GM23338 (cell line): Measurements from ENCODE around the gene OR2H1. TPM values are rescaled to one million over a fixed set of nuclear protein-coding genes. Genes with fewer than 3 reads are reported as not detected.

Experiments
- ATAC-seq: fragments of 200-7000 bp; cut with Tn5 transposase; 3 replicates; pipeline ENCODE4 v1.9.1; 2020
- DNase-seq: peaks from one replicate; pipeline ENCODE4 v3.0.0-alpha.2; 2015; ENCODE audit warnings: low spot score
- H2AFZ ChIP-seq: fragments of 200-600 bp; sonication (generic); 2 replicates; pipeline ENCODE4 v1.8.0; 2016; ENCODE audit warnings: antibody characterized with exemption, mild to moderate bottlenecking, moderate library complexity
- H3F3A ChIP-seq: fragments of 200-600 bp; sonication (generic); replicated peaks from 2 replicates; pipeline ENCODE4 v1.8.0; 2017; ENCODE audit warnings: antibody characterized with exemption, mixed run types, low read depth
- H3K27ac ChIP-seq: fragments of 200-600 bp; sonication (generic); 2 replicates; pipeline ENCODE4 v1.6.1; 2016; ENCODE audit warnings: low read depth
- H3K27me3 ChIP-seq: fragments of 200-600 bp; sonication (generic); 2 replicates; pipeline ENCODE4 v1.8.0; 2016; ENCODE audit warnings: mild to moderate bottlenecking, mixed run types, moderate library complexity; ENCODE audit not compliant: insufficient read depth
- H3K36me3 ChIP-seq: fragments of 200-600 bp; sonication (generic); 2 replicates; pipeline ENCODE4 v1.8.0; 2016; ENCODE audit warnings: mild to moderate bottlenecking; ENCODE audit not compliant: insufficient read depth
- H3K4me1 ChIP-seq: fragments of 200-600 bp; sonication (generic); 2 replicates; pipeline ENCODE4 v1.8.0; 2016; ENCODE audit warnings: mild to moderate bottlenecking, moderate library complexity; ENCODE audit not compliant: insufficient read depth
- H3K4me2 ChIP-seq: fragments of 200-600 bp; sonication (generic); 2 replicates; pipeline ENCODE4 v1.7.1; 2017; ENCODE audit warnings: mixed run types
- H3K4me3 ChIP-seq: fragments of 200-600 bp; sonication (generic); 2 replicates; pipeline ENCODE4 v1.6.1; 2016; ENCODE audit warnings: mixed run types
- H3K79me2 ChIP-seq: fragments of 200-600 bp; sonication (generic); replicated peaks from 2 replicates; pipeline ENCODE4 v1.8.0; 2017; ENCODE audit warnings: mild to moderate bottlenecking; ENCODE audit not compliant: insufficient read depth
- H3K9me2 ChIP-seq: fragments of 200-600 bp; sonication (generic); 2 replicates; pipeline ENCODE4 v1.8.0; 2017; ENCODE audit not compliant: insufficient read depth
- H4K20me1 ChIP-seq: fragments of 200-600 bp; sonication (generic); replicated peaks from 2 replicates; pipeline ENCODE4 v1.8.0; 2017; ENCODE audit warnings: mild to moderate bottlenecking; ENCODE audit not compliant: insufficient read depth
- H3K27ac Mint-ChIP-seq: 2 replicates; pipeline ENCODE4 v1.8.0; 2020; ENCODE audit warnings: inconsistent platforms, mild to moderate bottlenecking, moderate library complexity, mixed read lengths
- H3K27me3 Mint-ChIP-seq: 3 replicates; pipeline ENCODE4 v1.8.0; 2022; ENCODE audit warnings: low read depth, mild to moderate bottlenecking, moderate library complexity, mixed read lengths, inconsistent platforms; ENCODE audit not compliant: insufficient read depth, poor library complexity
- H3K36me3 Mint-ChIP-seq: 3 replicates; pipeline ENCODE4 v1.8.0; 2021; ENCODE audit warnings: low read depth, mild to moderate bottlenecking, inconsistent platforms, moderate library complexity, mixed read lengths
- H3K4me1 Mint-ChIP-seq: 3 replicates; pipeline ENCODE4 v1.8.0; 2020; ENCODE audit warnings: mild to moderate bottlenecking, inconsistent platforms, mixed read lengths
- H3K4me3 Mint-ChIP-seq: 3 replicates; pipeline ENCODE4 v1.8.0; 2021; ENCODE audit warnings: moderate library complexity, mild to moderate bottlenecking, inconsistent platforms, mixed read lengths
- H3K9me3 Mint-ChIP-seq: 3 replicates; pipeline ENCODE4 v1.8.0; 2020; ENCODE audit warnings: moderate library complexity, mild to moderate bottlenecking, inconsistent platforms, mixed read lengths
- NANOG ChIP-seq: IDR thresholded peaks from 2 replicates; pipeline ENCODE4 v1.6.1; 2016; ENCODE audit warnings: antibody characterized with exemption, borderline replicate concordance
- POLR2AphosphoS5 ChIP-seq: IDR thresholded peaks from 2 replicates; pipeline ENCODE4 v1.6.1; 2016; ENCODE audit warnings: antibody characterized with exemption, low read depth
- STAT1 ChIP-seq: IDR thresholded peaks from one replicate; pipeline ENCODE4 v1.6.1; 2016; ENCODE audit warnings: antibody characterized with exemption; ENCODE audit not compliant: unreplicated experiment
- ZNF331 ChIP-seq: fragments of 250-450 bp; sonication (Bioruptor Pico); IDR thresholded peaks from 2 replicates; pipeline ENCODE4 v1.5.0; 2020; ENCODE audit warnings: low read depth, mild to moderate bottlenecking, moderate library complexity
- ZNF462 ChIP-seq: fragments of 250-450 bp; sonication (Bioruptor Pico); IDR thresholded peaks from 2 replicates; pipeline ENCODE4 v1.5.0; 2020; ENCODE audit warnings: mild to moderate bottlenecking, moderate library complexity
- polyA plus RNA-seq: library from polyadenylated mRNA; unstranded; fragments of >200 nt; fragmentation: Nextera tagmentation; extraction: Ambion mirVana; gene quantifications from 2 replicates; pipeline ENCODE4 v1.2.1, GENCODE V29; 2016
- total RNA-seq: library from RNA; depleted of rRNA; stranded (reverse); fragments of >200 nt; shearing (Covaris generic); gene quantifications from 2 replicates; pipeline ENCODE4 v1.2.3, GENCODE V29; 2014
- TF ChIP-seq, protein P1 (sequence below): IDR thresholded peaks from 2 replicates; pipeline ENCODE4 v1.6.1; 2016; ENCODE audit warnings: antibody characterized with exemption

OR2H1 gene
- total and polyA plus RNA-seq, 2 experiments from 2014 or later, result not detected

DNA sequence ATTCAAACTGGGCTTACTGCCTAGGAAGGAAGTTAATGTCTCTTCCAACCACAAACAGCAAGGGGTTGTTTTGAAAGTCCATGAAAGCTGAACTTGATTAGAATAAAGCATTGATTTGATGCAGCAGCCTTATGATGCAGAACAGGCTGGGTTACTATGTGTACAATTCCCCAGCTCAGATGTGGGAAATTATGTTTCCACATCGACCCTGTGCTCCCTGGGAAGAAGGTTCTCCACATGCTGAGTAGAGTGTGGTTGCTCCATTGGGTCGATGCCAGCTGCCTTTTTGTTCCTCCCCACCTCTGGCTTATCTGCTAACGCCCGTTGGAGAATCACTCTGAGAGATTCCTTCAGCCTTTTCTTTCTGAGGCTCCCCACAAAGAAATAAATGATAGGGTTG lies 29.6 kb downstream of the OR2H1 start:
- Mint-ChIP-seq H3K4me1 (no peaks in the 10 kb centered on the region), H3K27me3 (peaks cover 3% of the 10 kb centered on the region), H3K9me3 (no peaks in the 10 kb centered on the region; the same call in 2 of the 3 replicates), H3K4me3 (no peak overlapping the region), H3K27ac (no peak overlapping the region), H3K36me3 (no peaks in the 10 kb centered on the region)
- ATAC-seq (no peak), DNase-seq (no peak)
- Histone ChIP-seq H3K27me3 (no peaks in the 10 kb centered on the region), H3K4me2 (no peak overlapping the region), H3K4me1 (no peaks in the 10 kb centered on the region), H3F3A (no peaks in the 10 kb centered on the region), H2AFZ (peak overlapping the region; percentile 56; the same call in 1 of the 2 replicates), H3K36me3 (no peaks in the 10 kb centered on the region), H3K9me2 (peaks cover 20% of the 10 kb centered on the region), H4K20me1 (no peaks in the 10 kb centered on the region), H3K27ac (no peak overlapping the region), H3K79me2 (no peaks in the 10 kb centered on the region), H3K4me3 (no peak overlapping the region)
- TF ChIP-seq STAT1, result no peak
- TF ChIP-seq, protein P1, sequence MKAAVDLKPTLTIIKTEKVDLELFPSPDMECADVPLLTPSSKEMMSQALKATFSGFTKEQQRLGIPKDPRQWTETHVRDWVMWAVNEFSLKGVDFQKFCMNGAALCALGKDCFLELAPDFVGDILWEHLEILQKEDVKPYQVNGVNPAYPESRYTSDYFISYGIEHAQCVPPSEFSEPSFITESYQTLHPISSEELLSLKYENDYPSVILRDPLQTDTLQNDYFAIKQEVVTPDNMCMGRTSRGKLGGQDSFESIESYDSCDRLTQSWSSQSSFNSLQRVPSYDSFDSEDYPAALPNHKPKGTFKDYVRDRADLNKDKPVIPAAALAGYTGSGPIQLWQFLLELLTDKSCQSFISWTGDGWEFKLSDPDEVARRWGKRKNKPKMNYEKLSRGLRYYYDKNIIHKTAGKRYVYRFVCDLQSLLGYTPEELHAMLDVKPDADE, result no peak
- TF ChIP-seq ZNF462 (CRISPR knock-in tag), result no peak
- no peak for TF ChIP-seq POLR2AphosphoS5
- no peak for TF ChIP-seq ZNF331
- TF ChIP-seq NANOG, result no peak

GRCh38 chr6:29487131-29487530 lies 30.2 kb downstream of the OR2H1 start:
- no peaks in the 10 kb centered on the region for H3K4me1 ChIP-seq
- ATAC-seq, result no peak
- no peaks in the 10 kb centered on the region for H4K20me1 ChIP-seq
- H3K9me2 ChIP-seq, result peaks cover 22% of the 10 kb centered on the region
- H3K27me3 ChIP-seq, result no peaks in the 10 kb centered on the region
- Mint-ChIP-seq H3K36me3 (no peaks in the 10 kb centered on the region), H3K27me3 (peaks cover 4% of the 10 kb centered on the region), H3K4me1 (no peaks in the 10 kb centered on the region), H3K9me3 (no peaks in the 10 kb centered on the region), H3K27ac (no peak overlapping the region), H3K4me3 (no peak overlapping the region)
- no peak overlapping the region for H3K4me2 ChIP-seq
- no peak overlapping the region for H2AFZ ChIP-seq
- no peaks in the 10 kb centered on the region for H3K36me3 ChIP-seq
- H3K4me3 ChIP-seq, result no peak overlapping the region
- H3F3A ChIP-seq, result no peaks in the 10 kb centered on the region
- no peaks in the 10 kb centered on the region for H3K79me2 ChIP-seq
- no peak overlapping the region for H3K27ac ChIP-seq
- DNase-seq, result no peak
- TF ChIP-seq ZNF462 (CRISPR knock-in tag) (no peak), NANOG (no peak), ZNF331 (no peak)
